Upper lobe of right lung (tissue), 1 donor: ENCODE measurements around the gene CCDC149. TPM values are rescaled to one million over a fixed set of nuclear protein-coding genes. Genes with fewer than 3 reads are reported as not detected.

Experiments used
- ATAC-seq: fragments of 200-7000 bp; cut with Tn5 transposase; one replicate; pipeline ENCODE4 v1.9.1; 2020; ENCODE audit warnings: mild to moderate bottlenecking, moderate library complexity
- DNase-seq: peaks from one replicate; pipeline ENCODE4 v3.0.0-alpha.2; 2020
- H3K27ac ChIP-seq: fragments of 200-600 bp; one replicate; pipeline ENCODE4 v1.8.0; 2022
- H3K27me3 ChIP-seq: fragments of 200-600 bp; one replicate; pipeline ENCODE4 v1.8.0; 2022; ENCODE audit warnings: mild to moderate bottlenecking
- H3K36me3 ChIP-seq: fragments of 200-600 bp; one replicate; pipeline ENCODE4 v1.8.0; 2022
- H3K4me1 ChIP-seq: fragments of 200-600 bp; one replicate; pipeline ENCODE4 v1.8.0; 2022
- H3K4me3 ChIP-seq: fragments of 200-600 bp; one replicate; pipeline ENCODE4 v1.8.0; 2022; ENCODE audit warnings: mild to moderate bottlenecking
- H3K9me3 ChIP-seq: fragments of 200-600 bp; one replicate; pipeline ENCODE4 v1.8.0; 2022
- CTCF ChIP-seq: fragments of 200-600 bp; IDR thresholded peaks from one replicate; pipeline ENCODE4 v1.8.0; 2022; ENCODE audit warnings: antibody characterized with exemption
- intact Hi-C: fragments of 100-400 bp; cut with DNase I; formaldehyde crosslinking; loops from one replicate; pipeline ENCODE4 v1.11.0; 2022
- total RNA-seq: library from RNA; stranded (reverse); fragmentation: NEBNext Ultra II Directional; extraction: Animal tissue kit (Norgen Biotek cat#: 25700); gene quantifications from one replicate; pipeline ENCODE4 v1.2.1, GENCODE V29; 2021
- donor health status: DM: no; HTN: yes; CAD: no; lungs with severe emphysema.

The CCDC149 gene
- total RNA-seq, 1 donor from 2014 or later, result 28.7 TPM

- no peak overlapping the region for H3K27ac ChIP-seq
- H3K27me3 ChIP-seq, result no peaks in the 10 kb centered on the region
- ATAC-seq (no peak), DNase-seq (no peak)
- no peaks in the 10 kb centered on the region for H3K4me1 ChIP-seq
- TF ChIP-seq CTCF, result no peak
- no peaks in the 10 kb centered on the region for H3K9me3 ChIP-seq
- H3K36me3 ChIP-seq, result no peaks in the 10 kb centered on the region
- intact Hi-C loops, result no loop called here
- H3K4me3 ChIP-seq, result no peak overlapping the region
These were observed 62.2 kb downstream of the CCDC149 start for GRCh38 chr4:24850674-24851073.

GRCh38 chr4:24849756-24850155 lies 63.1 kb downstream of the CCDC149 start:
- no peak overlapping the region for H3K27ac ChIP-seq
- no peak overlapping the region for H3K4me3 ChIP-seq
- intact Hi-C loops, result no loop called here
- DNase-seq (no peak), ATAC-seq (no peak)
- H3K27me3 ChIP-seq, result no peaks in the 10 kb centered on the region
- no peaks in the 10 kb centered on the region for H3K4me1 ChIP-seq
- no peaks in the 10 kb centered on the region for H3K9me3 ChIP-seq
- H3K36me3 ChIP-seq, result no peaks in the 10 kb centered on the region
- no peak for TF ChIP-seq CTCF

- Histone ChIP-seq H3K4me3 (no peak overlapping the region), H3K36me3 (no peaks in the 10 kb centered on the region), H3K27me3 (no peaks in the 10 kb centered on the region), H3K9me3 (no peaks in the 10 kb centered on the region), H3K27ac (no peak overlapping the region), H3K4me1 (no peaks in the 10 kb centered on the region)
- intact Hi-C loops, result no loop called here
- DNase-seq (no peak), ATAC-seq (no peak)
- TF ChIP-seq CTCF, result no peak
These were observed 63.5 kb downstream of the CCDC149 start for GRCh38 chr4:24849351-24849750.

GRCh38 chr4:24846716-24847115 lies 66.1 kb downstream of the CCDC149 start:
- no peak for TF ChIP-seq CTCF
- DNase-seq, result no peak
- Histone ChIP-seq H3K27ac (no peak overlapping the region), H3K36me3 (no peaks in the 10 kb centered on the region), H3K4me1 (peaks cover 2% of the 10 kb centered on the region), H3K4me3 (no peak overlapping the region), H3K27me3 (no peaks in the 10 kb centered on the region), H3K9me3 (no peaks in the 10 kb centered on the region)
- intact Hi-C loops, result no loop called here
- ATAC-seq, result no peak

- no peaks in the 10 kb centered on the region for H3K36me3 ChIP-seq
- intact Hi-C loops, result no loop called here
- no peaks in the 10 kb centered on the region for H3K9me3 ChIP-seq
- TF ChIP-seq CTCF, result no peak
- DNase-seq, result no peak
- H3K27ac ChIP-seq, result no peak overlapping the region
- H3K4me1 ChIP-seq, result peaks cover 6% of the 10 kb centered on the region
- H3K4me3 ChIP-seq, result no peak overlapping the region
- no peak for ATAC-seq
- H3K27me3 ChIP-seq, result no peaks in the 10 kb centered on the region
These were observed 66.9 kb downstream of the CCDC149 start for GRCh38 chr4:24845902-24846301.

GRCh38 chr4:24845132-24845531 lies 67.7 kb downstream of the CCDC149 start:
- H3K27ac ChIP-seq, result no peak overlapping the region
- intact Hi-C loops, result no loop called here
- no peaks in the 10 kb centered on the region for H3K9me3 ChIP-seq
- no peaks in the 10 kb centered on the region for H3K27me3 ChIP-seq
- ATAC-seq (no peak), DNase-seq (no peak)
- TF ChIP-seq CTCF, result no peak
- no peaks in the 10 kb centered on the region for H3K36me3 ChIP-seq
- peaks cover 6% of the 10 kb centered on the region for H3K4me1 ChIP-seq
- H3K4me3 ChIP-seq, result no peak overlapping the region
